ENCODE data around the gene WWP2.
"Not testable (repeated sequence)": the region's sequence is repeated elsewhere in the genome, so short reads cannot be mapped to it uniquely, and the experiment has no call there.

The WWP2 gene

DNA sequence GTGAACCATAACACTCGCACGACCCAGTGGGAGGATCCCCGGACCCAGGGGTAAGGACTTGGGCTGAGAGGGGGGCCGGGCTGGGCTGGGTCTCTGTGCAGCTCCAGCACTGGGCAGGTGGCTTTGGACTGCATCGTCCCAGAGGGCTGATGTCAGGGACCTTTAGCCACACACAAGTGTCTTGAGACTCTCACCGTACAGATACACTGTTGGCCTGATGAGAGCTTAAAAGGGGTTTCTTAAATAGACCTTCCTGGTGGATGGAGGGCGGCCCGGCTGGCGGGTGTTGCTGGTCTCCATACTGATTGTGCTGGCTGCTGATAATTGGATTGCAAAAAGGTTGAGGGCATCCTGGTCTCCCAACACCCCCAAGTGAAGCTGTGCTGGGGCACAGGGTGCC is 167.3 kb downstream of the WWP2 start:
- no peak for DNase-seq

DNA sequence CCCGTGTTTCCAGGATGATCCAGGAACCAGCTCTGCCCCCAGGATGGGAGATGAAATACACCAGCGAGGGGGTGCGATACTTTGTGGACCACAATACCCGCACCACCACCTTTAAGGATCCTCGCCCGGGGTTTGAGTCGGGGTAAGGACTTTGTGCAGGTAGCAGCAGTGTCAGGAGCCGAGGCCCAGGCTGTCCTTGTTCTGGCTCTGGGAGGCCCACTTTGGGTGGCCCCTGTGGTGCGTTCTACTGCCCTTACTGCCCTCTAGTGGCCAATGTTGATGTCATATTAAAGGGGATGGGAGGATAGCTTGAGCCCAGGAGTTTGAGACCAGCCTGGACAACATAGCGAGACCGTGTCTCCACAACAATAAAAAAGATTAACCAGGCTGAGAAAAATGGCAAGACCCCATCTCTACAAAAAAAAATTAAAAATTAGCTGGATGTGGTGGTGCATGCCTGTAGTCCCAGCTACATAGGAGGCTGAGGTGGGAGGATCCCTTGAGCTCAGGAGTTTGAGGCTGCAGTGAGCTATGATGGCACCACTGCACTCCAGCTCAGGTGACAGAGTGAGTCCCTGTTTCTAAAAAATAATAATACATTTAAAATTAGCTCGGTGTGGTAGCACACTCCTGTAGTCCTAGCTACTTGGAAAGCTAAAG is 168.1 kb downstream of the WWP2 start:
- peak; percentile 36 for DNase-seq

DNA sequence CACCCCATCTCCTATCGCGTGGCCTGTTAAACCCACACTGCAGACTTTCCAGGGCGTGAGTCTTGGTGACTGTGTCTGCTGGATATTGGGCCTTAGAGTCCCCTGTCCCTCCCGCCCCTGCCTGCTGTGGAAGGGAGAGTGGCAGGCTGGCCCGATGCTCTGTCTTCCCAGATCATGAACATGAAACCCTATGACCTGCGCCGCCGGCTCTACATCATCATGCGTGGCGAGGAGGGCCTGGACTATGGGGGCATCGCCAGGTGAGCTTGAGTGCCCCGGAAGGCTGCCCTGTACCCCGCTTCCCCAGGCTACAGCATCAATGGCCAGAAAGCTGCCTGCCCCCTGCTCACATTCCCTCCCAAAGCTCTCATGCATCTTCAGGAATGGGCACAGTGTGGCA is 169.5 kb downstream of the WWP2 start:
- DNase-seq, result no peak

DNA sequence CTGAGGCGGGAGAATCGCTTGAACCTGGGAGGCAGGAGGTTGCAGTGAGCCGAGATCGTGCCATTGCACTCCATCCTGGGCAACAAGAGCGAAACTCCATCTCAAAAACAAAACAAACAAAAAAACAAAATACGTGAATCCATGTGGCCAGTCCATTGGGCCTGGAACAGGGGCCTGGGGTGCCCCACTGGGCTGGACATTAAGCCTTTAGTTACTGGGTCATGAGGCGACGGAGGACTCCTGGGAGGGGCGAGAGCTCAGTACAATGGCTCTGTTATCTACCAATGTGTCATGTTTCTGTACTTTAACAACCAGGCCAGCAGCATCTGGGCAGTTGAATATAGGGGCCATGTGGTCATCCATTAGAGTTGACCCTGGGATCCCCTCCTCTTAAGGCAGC is 170.1 kb downstream of the WWP2 start:
- no peak for DNase-seq

DNA sequence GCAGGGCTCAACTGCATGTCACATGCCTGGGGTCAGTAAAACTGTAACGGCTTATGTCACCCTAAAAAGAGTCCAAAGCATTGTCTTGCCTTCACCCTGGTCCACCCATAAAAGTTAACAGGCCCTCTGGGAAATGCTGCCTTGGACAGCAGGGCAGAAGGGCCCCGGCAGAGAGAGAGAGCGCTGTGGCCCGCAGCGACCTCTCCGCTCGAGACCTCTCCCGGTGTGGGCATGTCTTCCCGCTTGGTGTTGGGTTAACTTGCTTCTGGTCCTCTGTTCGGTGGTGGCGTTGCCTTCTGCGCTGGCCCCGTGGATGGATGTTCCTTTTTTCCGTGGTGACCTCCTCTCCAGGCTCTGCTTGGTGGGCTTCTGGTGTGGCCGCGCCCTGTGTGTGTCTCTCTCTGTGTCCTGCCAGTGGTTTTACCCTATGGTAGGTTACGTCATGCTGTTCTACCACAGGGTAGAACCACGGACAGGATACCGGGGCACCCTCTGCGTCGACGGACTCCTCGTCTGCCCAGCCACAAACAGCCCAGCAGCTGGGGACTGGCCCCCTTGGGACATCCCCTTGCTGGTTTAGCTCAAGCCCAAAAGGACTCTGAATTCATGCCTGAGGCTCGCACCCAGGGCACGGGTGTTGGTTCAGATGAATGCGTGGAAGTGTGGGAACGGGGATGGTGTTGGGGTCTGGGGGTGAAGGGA is 170.7 kb downstream of the WWP2 start:
- DNase-seq, result no peak

DNA sequence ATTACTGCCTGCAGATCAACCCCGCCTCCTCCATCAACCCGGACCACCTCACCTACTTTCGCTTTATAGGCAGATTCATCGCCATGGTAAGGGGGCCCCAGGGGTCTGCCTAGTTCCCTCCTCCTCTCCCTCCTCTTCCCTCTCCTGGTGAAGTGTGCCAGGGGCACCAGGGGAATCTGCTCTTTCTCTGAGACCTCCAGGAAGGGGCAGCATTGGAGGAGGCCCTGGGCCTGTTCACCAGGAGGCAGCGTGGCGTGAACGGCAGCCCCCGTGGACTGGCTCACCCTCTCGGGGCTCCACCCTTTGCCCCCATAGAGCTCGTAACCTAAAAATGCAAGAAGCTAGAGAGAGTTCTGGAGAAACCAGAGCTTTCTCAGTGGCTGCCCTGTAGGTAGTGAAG is 171.9 kb downstream of the WWP2 start:
- no peak for DNase-seq

DNA sequence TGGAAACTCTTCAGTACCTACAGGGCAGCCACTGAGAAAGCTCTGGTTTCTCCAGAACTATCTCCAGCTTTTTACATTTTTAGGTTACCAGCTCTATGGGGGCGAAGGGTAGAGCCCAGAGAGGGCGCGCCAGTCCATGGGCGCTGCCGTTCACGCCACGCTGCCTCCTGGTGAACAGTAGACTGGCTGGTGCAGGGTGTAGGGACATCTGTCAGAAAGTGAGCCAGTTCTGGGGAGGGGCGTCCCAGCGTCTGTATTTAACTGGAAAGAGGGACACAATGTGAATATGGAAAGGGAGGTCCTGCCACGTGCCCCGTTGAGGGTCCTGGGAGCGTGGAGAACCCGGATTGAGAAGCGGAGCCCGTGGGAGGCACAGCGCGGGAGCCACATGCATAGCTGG is 172.6 kb downstream of the WWP2 start:
- no peak for DNase-seq

DNA sequence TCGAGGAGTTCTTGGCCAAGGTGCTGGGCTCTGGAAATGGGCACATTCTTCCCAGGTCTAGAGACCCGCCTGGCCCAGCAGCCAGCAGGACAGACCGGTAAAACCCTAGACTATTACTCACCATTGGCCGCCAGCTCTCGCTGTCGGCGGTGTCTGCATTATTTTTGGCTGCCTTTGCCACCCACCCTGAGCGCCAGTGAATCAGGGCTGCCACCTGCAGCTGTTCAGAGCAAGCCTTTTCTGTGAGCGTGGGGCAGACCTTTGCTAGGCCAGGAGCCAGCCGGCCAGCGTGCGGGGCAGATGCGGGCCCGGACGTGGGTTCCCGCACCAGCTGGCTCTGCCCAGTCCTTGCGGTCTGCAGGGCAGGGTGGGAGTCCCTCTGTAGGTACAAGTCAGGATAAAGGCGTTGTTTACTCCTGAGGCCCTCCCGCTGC is 173.2 kb downstream of the WWP2 start:
- DNase-seq, result no peak

DNA sequence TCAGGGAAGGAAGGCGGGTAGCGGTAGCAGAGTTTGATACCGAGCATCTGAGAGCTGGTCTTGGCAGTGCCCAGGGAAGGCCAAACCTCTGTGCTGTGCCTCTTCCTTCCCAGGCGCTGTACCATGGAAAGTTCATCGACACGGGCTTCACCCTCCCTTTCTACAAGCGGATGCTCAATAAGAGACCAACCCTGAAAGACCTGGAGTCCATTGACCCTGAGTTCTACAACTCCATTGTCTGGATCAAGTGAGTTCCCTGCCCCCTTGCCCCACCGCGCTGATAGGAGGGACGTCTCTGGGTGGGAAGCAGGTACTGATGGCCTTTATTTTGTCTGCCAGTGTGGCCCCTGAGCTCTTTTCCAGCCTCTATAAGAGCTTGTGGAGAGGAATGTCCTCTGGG is 173.6 kb downstream of the WWP2 start:
- no peak for DNase-seq

DNA sequence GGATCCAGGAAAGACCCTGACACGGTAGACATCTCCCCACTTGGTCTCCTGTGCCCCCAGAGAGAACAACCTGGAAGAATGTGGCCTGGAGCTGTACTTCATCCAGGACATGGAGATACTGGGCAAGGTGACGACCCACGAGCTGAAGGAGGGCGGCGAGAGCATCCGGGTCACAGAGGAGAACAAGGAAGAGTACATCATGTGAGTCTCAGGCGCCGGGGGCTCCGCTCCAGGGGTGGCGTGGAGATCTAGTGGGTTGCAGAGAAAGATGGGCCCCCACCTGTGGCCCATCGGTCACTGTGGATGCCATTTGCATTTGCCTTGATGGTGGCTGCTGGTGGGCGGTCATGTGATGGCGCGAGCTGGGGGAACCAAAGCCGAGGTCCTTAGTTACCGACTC is 174.1 kb downstream of the WWP2 start:
- DNase-seq, result no peak

DNA sequence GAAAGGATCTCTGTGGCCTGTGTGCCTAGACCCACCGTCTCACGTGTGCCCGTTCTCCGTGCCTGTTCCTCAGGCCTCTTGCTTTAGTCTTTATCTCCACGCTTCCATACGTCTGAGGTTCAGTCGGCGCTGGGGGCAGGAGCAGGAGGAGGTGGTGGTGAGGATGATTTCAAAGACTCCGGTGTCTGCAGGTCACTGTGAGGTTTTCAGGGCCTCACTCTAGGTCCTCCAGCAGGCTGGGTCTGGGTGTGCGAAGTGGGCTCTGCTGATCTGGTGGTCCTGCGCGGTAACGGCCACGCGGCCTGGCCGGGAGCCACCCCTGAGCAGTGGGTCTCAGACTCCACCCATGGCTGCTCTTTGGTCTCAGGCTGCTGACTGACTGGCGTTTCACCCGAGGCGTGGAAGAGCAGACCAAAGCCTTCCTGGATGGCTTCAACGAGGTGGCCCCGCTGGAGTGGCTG is 174.6 kb downstream of the WWP2 start:
- no peak for DNase-seq

DNA sequence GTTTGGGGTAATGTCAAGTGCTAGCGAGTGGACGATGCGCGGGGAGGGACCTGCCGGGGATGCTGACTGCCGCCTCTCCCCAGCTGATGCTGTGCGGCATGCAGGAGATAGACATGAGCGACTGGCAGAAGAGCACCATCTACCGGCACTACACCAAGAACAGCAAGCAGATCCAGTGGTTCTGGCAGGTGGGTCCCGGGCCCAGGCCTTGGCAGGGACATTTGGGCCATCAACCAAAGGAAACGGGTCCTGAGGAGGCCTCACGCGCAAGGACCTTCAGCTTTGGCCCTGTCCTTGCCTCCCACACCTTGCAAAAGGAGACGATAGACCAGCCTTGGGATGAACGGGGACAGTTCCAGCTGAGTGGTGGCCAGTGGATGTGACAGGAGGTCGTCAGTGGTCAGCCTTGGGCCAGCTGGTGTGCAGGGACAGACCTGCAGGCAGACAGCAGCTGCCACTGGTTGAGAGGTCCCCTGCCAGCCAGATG is 175.4 kb downstream of the WWP2 start:
- no peak for DNase-seq

DNA sequence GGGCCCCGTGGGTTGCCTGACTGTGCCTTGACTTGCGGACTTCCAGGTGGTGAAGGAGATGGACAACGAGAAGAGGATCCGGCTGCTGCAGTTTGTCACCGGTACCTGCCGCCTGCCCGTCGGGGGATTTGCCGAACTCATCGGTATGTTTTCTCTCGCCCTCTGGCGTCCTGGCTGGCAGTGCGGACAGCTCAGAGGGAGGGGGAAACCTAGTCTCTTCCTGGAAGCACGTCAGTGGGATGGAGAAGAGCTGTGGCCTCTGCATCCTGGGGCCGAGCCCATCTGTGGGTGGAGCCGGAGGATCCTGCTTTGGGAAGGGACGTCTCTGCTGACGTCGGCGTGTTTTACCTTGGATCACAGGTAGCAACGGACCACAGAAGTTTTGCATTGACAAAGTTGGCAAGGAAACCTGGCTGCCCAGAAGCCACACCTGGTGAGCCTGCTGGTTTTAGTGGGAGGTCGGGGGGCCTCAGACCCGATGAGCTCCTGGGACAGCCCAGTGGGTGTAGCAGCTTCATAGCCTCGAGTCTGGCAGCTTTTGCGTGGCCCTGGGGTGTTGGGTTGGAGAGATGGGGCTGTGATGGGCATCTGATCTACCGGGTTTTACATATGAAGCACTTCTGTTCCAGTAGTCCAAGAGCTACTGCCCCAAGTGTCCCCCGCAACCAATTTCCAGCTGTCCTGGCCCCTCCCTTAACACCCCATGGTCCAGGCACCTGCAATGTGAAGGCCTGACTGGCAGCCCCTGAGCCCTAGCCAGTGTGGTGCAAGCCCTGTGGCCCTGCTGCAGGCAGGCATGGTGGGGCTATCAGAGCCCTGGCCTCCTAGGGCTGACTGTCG is 177.1 kb downstream of the WWP2 start:
- DNase-seq, result no peak

DNA sequence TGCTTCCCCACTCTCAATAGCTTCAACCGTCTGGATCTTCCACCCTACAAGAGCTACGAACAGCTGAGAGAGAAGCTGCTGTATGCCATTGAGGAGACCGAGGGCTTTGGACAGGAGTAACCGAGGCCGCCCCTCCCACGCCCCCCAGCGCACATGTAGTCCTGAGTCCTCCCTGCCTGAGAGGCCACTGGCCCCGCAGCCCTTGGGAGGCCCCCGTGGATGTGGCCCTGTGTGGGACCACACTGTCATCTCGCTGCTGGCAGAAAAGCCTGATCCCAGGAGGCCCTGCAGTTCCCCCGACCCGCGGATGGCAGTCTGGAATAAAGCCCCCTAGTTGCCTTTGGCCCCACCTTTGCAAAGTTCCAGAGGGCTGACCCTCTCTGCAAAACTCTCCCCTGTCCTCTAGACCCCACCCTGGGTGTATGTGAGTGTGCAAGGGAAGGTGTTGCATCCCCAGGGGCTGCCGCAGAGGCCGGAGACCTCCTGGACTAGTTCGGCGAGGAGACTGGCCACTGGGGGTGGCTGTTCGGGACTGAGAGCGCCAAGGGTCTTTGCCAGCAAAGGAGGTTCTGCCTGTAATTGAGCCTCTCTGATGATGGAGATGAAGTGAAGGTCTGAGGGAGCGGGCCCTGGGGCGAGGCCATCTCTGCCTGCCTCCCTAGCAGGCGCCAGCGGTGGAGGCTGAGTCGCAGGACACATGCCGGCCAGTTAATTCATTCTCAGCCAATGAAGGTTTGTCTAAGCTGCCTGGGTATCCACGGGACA is 177.9 kb downstream of the WWP2 start:
- no peak for DNase-seq

DNA sequence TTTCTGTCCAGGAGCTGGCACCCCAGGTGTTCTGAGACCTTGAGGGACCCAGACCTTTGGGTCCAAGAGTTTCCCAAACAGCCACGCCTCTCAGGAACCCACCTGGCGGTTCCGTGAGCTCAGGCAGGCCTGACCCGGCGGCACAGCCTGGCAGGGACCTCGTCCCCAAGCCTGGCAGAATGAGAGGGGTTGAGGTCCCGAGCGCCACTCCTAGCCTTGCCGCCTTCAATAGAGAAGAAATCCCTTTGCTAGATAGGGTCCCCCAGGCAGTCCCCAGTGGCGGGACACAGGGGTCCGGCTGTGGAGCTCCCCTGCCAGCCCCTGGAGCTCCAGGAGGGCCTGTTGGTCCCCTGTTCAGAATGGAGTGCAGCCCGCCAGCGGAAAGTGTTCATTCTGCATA is 178.5 kb downstream of the WWP2 start:
- no peak for DNase-seq

DNA sequence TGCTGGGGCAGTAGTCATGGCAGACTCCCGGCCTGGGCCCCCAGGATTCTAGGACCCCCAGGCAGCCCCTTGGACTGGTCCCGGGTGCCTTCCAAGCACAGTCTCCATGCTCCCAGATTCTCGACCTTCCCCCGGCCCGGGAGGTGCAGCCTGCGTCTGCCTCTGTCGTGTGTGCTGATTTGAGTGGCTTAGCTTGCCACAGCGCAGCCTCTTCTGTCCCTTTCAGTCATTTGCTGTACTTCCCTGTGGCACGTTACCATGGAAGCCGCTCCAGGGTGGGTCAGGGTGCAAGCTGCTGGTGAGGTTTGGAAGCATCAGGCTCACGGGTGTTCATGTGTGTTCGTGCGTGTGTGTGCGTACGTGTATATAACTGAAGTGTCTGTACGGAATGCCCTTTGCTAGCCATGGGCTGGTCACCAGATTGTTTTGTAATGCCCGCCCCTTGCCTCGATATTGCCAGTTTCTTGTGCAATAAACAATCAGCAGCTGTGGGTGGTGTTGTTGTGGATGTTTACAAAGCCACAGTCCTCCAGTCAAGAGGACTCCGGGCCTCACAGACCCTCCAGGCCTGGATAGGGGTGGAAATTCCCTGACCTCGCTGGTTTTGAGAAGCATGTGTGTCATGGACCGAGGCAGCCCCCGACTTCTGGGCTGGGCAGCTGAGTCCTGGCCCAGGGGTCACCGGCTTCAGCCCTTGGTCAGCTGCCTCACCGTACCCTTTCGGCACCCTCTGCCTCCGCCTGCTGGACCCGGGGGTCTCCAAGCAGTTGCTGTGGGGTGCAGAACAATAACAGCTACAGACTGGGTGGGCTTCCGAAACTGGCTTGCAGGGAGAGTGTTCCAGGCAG is 179.3 kb downstream of the WWP2 start:
- no peak for DNase-seq

DNA sequence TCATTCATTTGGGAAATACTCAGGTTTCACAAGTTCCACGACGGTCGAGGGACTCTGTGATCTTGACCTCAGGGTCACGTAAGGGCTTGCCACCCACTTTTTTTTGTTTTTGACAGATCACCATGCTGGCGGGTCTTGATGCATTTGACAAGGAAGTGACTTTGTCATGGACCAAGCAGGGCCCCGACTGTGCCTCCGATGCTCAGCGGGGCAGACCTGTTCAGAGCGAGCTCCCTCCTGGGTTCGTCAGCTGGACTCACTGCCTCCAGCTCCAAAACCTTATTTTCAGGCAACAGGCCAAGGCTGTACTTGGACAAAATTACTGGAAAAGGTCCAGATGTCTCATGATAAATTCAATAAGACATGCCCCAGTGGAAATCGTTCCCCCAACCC is 180.0 kb downstream of the WWP2 start:
- DNase-seq, result no peak

DNA sequence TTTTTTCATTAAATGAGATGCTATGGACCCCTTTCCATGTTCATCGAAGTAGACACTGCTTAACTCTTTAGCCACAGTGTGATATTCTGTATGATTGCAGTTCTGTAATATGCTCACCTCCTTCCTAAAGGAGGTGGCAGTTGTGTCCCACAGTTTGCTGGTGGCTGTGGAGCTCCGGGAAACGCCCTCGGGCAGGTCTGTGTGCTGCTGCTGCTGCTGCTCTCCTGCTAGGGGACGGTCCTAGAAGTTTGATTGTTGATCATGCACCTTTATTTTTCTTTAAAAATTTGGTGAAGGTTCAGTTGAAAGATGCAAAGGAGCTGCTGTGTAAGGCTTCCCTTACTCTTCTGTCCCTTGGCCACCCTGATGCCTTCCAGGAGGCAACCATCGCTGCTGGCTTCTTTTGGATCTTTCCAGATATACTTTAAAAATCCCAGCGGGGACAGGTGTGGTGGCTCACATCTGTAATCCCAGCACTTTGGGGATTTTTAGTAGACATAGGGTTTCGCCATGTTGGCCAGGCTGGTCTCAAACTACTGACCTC is 180.6 kb downstream of the WWP2 start:
- DNase-seq, result no peak

DNA sequence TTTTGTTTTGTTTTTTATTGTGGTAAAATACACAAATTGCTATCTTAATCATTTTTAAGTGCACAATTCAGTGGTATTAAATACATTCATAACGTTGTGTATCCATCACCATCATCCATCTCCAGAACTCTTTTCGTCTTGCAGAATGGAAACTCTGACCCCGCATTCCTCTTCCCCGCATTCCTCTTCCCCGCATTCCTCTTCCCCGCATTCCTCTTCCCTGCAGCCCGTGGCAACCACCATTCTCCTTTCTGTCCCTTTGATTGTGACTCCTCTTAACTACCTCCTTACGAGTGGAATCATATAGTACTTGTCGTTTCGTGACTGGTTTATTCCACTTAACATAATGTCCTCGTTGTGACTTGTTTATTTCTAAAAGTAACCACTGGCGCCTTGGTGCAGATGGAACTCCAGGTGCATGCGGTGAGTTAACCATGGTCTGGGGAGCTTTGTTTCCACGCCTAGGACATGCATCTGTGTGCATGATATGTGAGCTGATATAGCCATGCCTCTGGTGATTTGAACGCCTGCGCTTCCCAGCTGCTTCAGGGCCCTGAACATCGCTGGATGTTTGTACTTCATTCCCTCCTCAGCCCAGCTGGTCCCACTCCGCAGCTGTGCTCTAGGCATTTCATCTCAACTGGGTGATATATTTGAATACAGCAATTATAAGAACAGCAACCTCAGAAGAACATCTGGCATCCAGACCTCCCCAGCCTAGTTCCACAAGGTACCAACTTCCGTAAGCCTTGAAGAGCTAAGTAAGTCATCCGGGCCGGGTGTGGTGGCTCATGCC is 181.3 kb downstream of the WWP2 start:
- not testable (repeated sequence) for DNase-seq

DNA sequence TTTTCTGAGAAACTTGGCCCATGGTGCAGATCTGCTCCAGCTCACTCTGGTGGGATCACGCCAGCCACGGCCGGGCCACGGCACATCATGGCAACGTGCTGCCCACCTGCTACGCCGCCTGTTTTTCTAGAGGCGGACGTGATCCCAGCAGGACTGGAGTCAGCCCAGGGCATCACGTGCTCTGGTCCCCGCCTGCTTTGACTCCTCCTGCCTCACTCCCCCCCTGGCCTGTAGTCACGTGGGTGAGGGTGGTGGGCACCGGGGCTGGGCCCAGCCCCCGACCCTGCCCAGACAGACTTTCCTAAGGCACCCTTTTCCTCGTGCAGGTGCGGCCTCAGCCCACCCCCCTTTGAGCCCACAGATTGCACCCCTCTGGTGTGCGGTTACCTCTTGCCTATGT is 188.3 kb downstream of the WWP2 start:
- not testable (repeated sequence) for DNase-seq

Data from kidney glomerular epithelial cell (primary cell).